Ovary (tissue), 9 donors: ENCODE data around the gene TMEM185B. TPM values are rescaled to one million over a fixed set of nuclear protein-coding genes. Genes with fewer than 3 reads are reported as not detected.
A peak's percentile ranks its signal among the peaks of the same experiment; 100 is the strongest.

Experiments
- DNase-seq, 5 donors: peaks; one replicate each; pipeline ENCODE4 v3.0.0-alpha.2; 2019 to 2020
- H3K27ac ChIP-seq, 2 donors: fragments of 200-600 bp; one replicate each; pipeline versions ENCODE4 v1.5.1 to v1.8.0; 2019 to 2022
- H3K27me3 ChIP-seq: fragments of 200-600 bp; one replicate; pipeline ENCODE4 v1.8.0; 2022
- H3K36me3 ChIP-seq: fragments of 200-600 bp; sonication (generic); one replicate; pipeline ENCODE4 v1.5.1; 2019
- H3K4me1 ChIP-seq: one replicate; pipeline ENCODE4 v1.8.1; 2013; ENCODE audit warnings: mild to moderate bottlenecking, moderate library complexity; ENCODE audit not compliant: insufficient read depth
- H3K4me3 ChIP-seq: fragments of 200-600 bp; sonication (generic); one replicate; pipeline ENCODE4 v1.5.1; 2017
- H3K9me3 ChIP-seq, 2 donors: fragments of 200-600 bp in 1 of 2; sonication (generic) in 1 of 2; one replicate each; pipeline versions ENCODE4 v1.5.1 to v1.8.1; 2013 to 2019; ENCODE audit warnings: mild to moderate bottlenecking in 1 of 2, moderate library complexity in 1 of 2
- CTCF ChIP-seq, 3 donors: fragments of 450-650 bp in 2 of 3; fragments of 200-600 bp in 1 of 3; IDR thresholded peaks; one replicate each; pipeline versions ENCODE4 v1.5.1 to v1.8.0; 2016 to 2022; ENCODE audit warnings: antibody characterized with exemption in 3 of 3, mild to moderate bottlenecking in 1 of 3
- EP300 ChIP-seq: sonication (generic); formaldehyde crosslinking; IDR thresholded peaks from one replicate; pipeline ENCODE4 v1.6.1; 2017; ENCODE audit warnings: antibody characterized with exemption
- POLR2A ChIP-seq: fragments of 450-650 bp; IDR thresholded peaks from one replicate; pipeline ENCODE4 v1.6.1; 2017; ENCODE audit warnings: antibody characterized with exemption, mild to moderate bottlenecking, moderate library complexity
- WGBS, 3 donors: extraction: QIAGEN DNeasy Blood & Tissue Kit in 1 of 3; methylation state at CpG; one replicate each; pipeline versions ENCODE4 v1.1.5 to v1.1.7; 2013 to 2017; 5-methylcytosine and 5-hydroxymethylcytosine counted together
- intact Hi-C, 4 donors: fragments of 100-400 bp; cut with DNase I; formaldehyde crosslinking; loops; one replicate each; pipeline versions ENCODE4 v1.11.0 to v1.15.1; 2022 to 2023
- polyA plus RNA-seq, 2 donors: library from polyadenylated mRNA; stranded (reverse); fragments of 200-250 nt in 1 of 2; fragments of 350-450 nt in 1 of 2; fragmentation: Illumina TruSeq in 1 of 2; extraction: RNeasy Lipid Tissue Mini Kit (QIAGEN cat#74804) in 1 of 2; gene quantifications; one replicate each; pipeline ENCODE4 v1.2.3, GENCODE V29; 2013 to 2014
- total RNA-seq, 7 donors: library from RNA; depleted of rRNA in 2 of 7; stranded (reverse); fragments of >200 nt in 2 of 7; fragmentation: NEBNext Ultra II Directional in 3 of 7; extraction: Animal tissue kit (Norgen Biotek cat#: 25700) in 3 of 7; gene quantifications; one replicate each; pipeline versions ENCODE4 v1.1.0 to v1.2.4, GENCODE V29; 2016 to 2023
- donor health status: DM: no; HTN: no; CAD: no; lungs with moderate emphysema.
- donor health status: DM: no; HTN: no; CAD: no.
- donor health status: Bipolar disorder and iron deficiency.
- donor health status: DM: yes; HTN: yes; CAD: no.
- donor health status: DM: no; HTN: no; CAD: no.
- donor health status: DM: yes; HTN: yes; CAD: no.

The TMEM185B gene
- total and polyA plus RNA-seq, 9 donors = 6.4 to 26.0 (median 14.5) TPM

GRCh38 chr2:120231974-120232635 lies 8.9 kb upstream of the TMEM185B start:
- TF ChIP-seq EP300 = no peak
- TF ChIP-seq POLR2A = no peak
- TF ChIP-seq CTCF (IDR thresholded peaks at IDR 0.05) = no peak
- WGBS, 3 donors = 16 to 18% (median 18%) methylated on average over 15 of the region's 15 CpGs
- H3K4me3 ChIP-seq = peak overlapping the region; percentile 30
- no peaks in the 10 kb centered on the region for H3K9me3 ChIP-seq
- intact Hi-C loops = no loop called here
- no peaks in the 10 kb centered on the region for H3K27me3 ChIP-seq
- peaks cover 3% of the 10 kb centered on the region for H3K4me1 ChIP-seq
- H3K36me3 ChIP-seq = no peaks in the 10 kb centered on the region
- H3K27ac ChIP-seq = peak overlapping the region in 1 of 2 donors; percentile 46
- peak in 2 of 5 donors; percentile 27 to 31 for DNase-seq

- Histone ChIP-seq H3K27me3 (no peaks in the 10 kb centered on the region), H3K9me3 (no peaks in the 10 kb centered on the region), H3K36me3 (no peaks in the 10 kb centered on the region), H3K27ac (no peak overlapping the region), H3K4me3 (no peak overlapping the region), H3K4me1 (peaks cover 3% of the 10 kb centered on the region)
- intact Hi-C loops = no loop called here
- 85 to 90% (median 87%) methylated on average over 4 of the region's 4 CpGs for WGBS, 3 donors
- peak in 2 of 5 donors; percentile 9 to 24 for DNase-seq
- TF ChIP-seq CTCF (IDR thresholded peaks at IDR 0.05) = no peak
- TF ChIP-seq POLR2A = no peak
- TF ChIP-seq EP300 = no peak
Observed at GRCh38 chr2:120231564-120231973, 8.4 kb upstream of the TMEM185B start.

GRCh38 chr2:120230515-120231471 lies 7.6 kb upstream of the TMEM185B start:
- Histone ChIP-seq H3K36me3 (no peaks in the 10 kb centered on the region), H3K4me1 (peaks cover 3% of the 10 kb centered on the region), H3K9me3 (no peaks in the 10 kb centered on the region), H3K4me3 (no peak overlapping the region), H3K27ac (no peak overlapping the region), H3K27me3 (no peaks in the 10 kb centered on the region)
- intact Hi-C loops = no loop called here
- TF ChIP-seq EP300 = no peak
- no peak for TF ChIP-seq POLR2A
- TF ChIP-seq CTCF (IDR thresholded peaks at IDR 0.05) = no peak
- WGBS, 3 donors = 83 to 88% (median 88%) methylated on average over 17 of the region's 17 CpGs
- DNase-seq = peak in 2 of 5 donors; percentile 9 to 21

- intact Hi-C loops = loop anchor here in 1 of 4 donors (2.0 kb wide), 1 partner anchor 17 kb away; no protein-coding TSS in a partner anchor
- no peaks in the 10 kb centered on the region for H3K36me3 ChIP-seq
- H3K4me3 ChIP-seq = no peak overlapping the region
- 85 to 92% (median 89%) methylated on average over 10 of the region's 10 CpGs for WGBS, 3 donors
- peaks cover 3% of the 10 kb centered on the region for H3K4me1 ChIP-seq
- TF ChIP-seq POLR2A = no peak
- no peak for TF ChIP-seq CTCF (IDR thresholded peaks at IDR 0.05)
- TF ChIP-seq EP300 = no peak
- H3K9me3 ChIP-seq = no peaks in the 10 kb centered on the region
- peak in 1 of 5 donors; percentile 8 for DNase-seq
- no peak overlapping the region for H3K27ac ChIP-seq
- H3K27me3 ChIP-seq = no peaks in the 10 kb centered on the region
Observed at GRCh38 chr2:120229341-120229740, 6.1 kb upstream of the TMEM185B start.
